Cerebellar nuclear complex (tissue), 1 donor: ENCODE results near the gene FBXO45.
"Not testable (repeated sequence)": the region's sequence is repeated elsewhere in the genome, so short reads cannot be mapped to it uniquely, and the experiment has no call there.

Experiments used
- DNase-seq, 2 experiments: peaks; one replicate each; lab custom pipeline; 2025; lab: John Stamatoyannopoulos, UW

Gene FBXO45

GRCh38 chr3:196619223-196619622, 50.8 kb downstream of the FBXO45 start:
- no peak for DNase-seq

GRCh38 chr3:196619627-196620026, 51.2 kb downstream of the FBXO45 start:
- not testable (repeated sequence) for DNase-seq

- no peak for DNase-seq
Observed at GRCh38 chr3:196620161-196620604, 51.7 kb downstream of the FBXO45 start.

- no peak for DNase-seq
Observed at GRCh38 chr3:196620684-196621083, 52.2 kb downstream of the FBXO45 start.

- no peak for DNase-seq
Observed at GRCh38 chr3:196621611-196622010, 53.2 kb downstream of the FBXO45 start.

- no peak for DNase-seq
Observed at GRCh38 chr3:196624067-196624790, 55.8 kb downstream of the FBXO45 start.

GRCh38 chr3:196624907-196625306, 56.4 kb downstream of the FBXO45 start:
- DNase-seq: no peak

GRCh38 chr3:196625331-196625730, 56.9 kb downstream of the FBXO45 start:
- DNase-seq: no peak

GRCh38 chr3:196627918-196628231, 59.4 kb downstream of the FBXO45 start:
- DNase-seq: no peak

- DNase-seq: no peak
Observed at GRCh38 chr3:196629228-196629627, 60.8 kb downstream of the FBXO45 start.

GRCh38 chr3:196631682-196632045, 63.2 kb downstream of the FBXO45 start:
- DNase-seq: no peak

GRCh38 chr3:196632046-196632751, 63.7 kb downstream of the FBXO45 start:
- DNase-seq: peak in 1 of 2 experiments; percentile 63

GRCh38 chr3:196633555-196634151, 65.2 kb downstream of the FBXO45 start:
- no peak for DNase-seq

- no peak for DNase-seq
Observed at GRCh38 chr3:196634224-196634623, 65.8 kb downstream of the FBXO45 start.

- DNase-seq: no peak
Observed at GRCh38 chr3:196634829-196635228, 66.4 kb downstream of the FBXO45 start.

- DNase-seq: no peak
Observed at GRCh38 chr3:196636369-196637349, 68.2 kb downstream of the FBXO45 start.

GRCh38 chr3:196637941-196638340, 69.5 kb downstream of the FBXO45 start:
- not testable (repeated sequence) for DNase-seq
